Kidney tubule cell (primary cell): Measurements from ENCODE around the gene ALOX12.

ENCODE experiments used
- DNase-seq: peaks from one replicate; pipeline ENCODE4 v3.0.0-alpha.2; 2018; ENCODE audit warnings: low spot score

The ALOX12 gene

GRCh38 chr17:7022781-7023571 lies 27.1 kb downstream of the ALOX12 start, which contains the start of gene BCL6B:
Gene BCL6B (plus strand): TSS chr17:7023050. CDS start chr17:7023672, 622 bp downstream.
- DNase-seq = no peak

GRCh38 chr17:7023576-7024401 lies 27.9 kb downstream of the ALOX12 start:
- peak; percentile 83 for DNase-seq

GRCh38 chr17:7024402-7024785 lies 28.5 kb downstream of the ALOX12 start:
- no peak for DNase-seq

- peak; percentile 65 for DNase-seq
Observed at GRCh38 chr17:7025245-7025644, 29.4 kb downstream of the ALOX12 start.

- no peak for DNase-seq
Observed at GRCh38 chr17:7026471-7027115, 30.7 kb downstream of the ALOX12 start.

GRCh38 chr17:7027335-7027734 lies 31.5 kb downstream of the ALOX12 start:
- DNase-seq = no peak

- no peak for DNase-seq
Observed at GRCh38 chr17:7029096-7029495, 33.2 kb downstream of the ALOX12 start.

- no peak for DNase-seq
Observed at GRCh38 chr17:7029659-7030058, 33.8 kb downstream of the ALOX12 start.

- DNase-seq = no peak
Observed at GRCh38 chr17:7034955-7035590, 39.2 kb downstream of the ALOX12 start.

- peak; percentile 99 for DNase-seq
Observed at GRCh38 chr17:7035591-7036368, 39.9 kb downstream of the ALOX12 start, which contains the start of gene SLC16A13. Gene SLC16A13 (plus strand): TSS chr17:7036015. CDS start chr17:7036383, 368 bp downstream.

- no peak for DNase-seq
Observed at GRCh38 chr17:7038025-7038862, 42.4 kb downstream of the ALOX12 start.

- no peak for DNase-seq
Observed at GRCh38 chr17:7039832-7040231, 44.0 kb downstream of the ALOX12 start.

GRCh38 chr17:7041607-7042500 lies 46.0 kb downstream of the ALOX12 start:
- no peak for DNase-seq

- DNase-seq = no peak
Observed at GRCh38 chr17:7042501-7043181, 46.8 kb downstream of the ALOX12 start.

- DNase-seq = no peak
Observed at GRCh38 chr17:7043182-7043496, 47.3 kb downstream of the ALOX12 start.

- DNase-seq = no peak
Observed at GRCh38 chr17:7043497-7044198, 47.8 kb downstream of the ALOX12 start, which contains the start of gene SLC16A11. Gene SLC16A11 (minus strand): TSS chr17:7044092. CDS start chr17:7043513, 579 bp downstream.

GRCh38 chr17:7045492-7046126 lies 49.8 kb downstream of the ALOX12 start:
- DNase-seq = peak; percentile 84
